Psoas muscle (tissue), 8 donors: ENCODE results near the gene SRP14. TPM values are rescaled to one million over a fixed set of nuclear protein-coding genes. Genes with fewer than 3 reads are reported as not detected.

Source experiments
- ATAC-seq, 4 donors: fragments of 200-7000 bp; cut with Tn5 transposase; one replicate each; pipeline ENCODE4 v1.9.1; 2020; ENCODE audit warnings: moderate library complexity in 3 of 4, mild to moderate bottlenecking in 2 of 4
- DNase-seq, 2 donors: peaks; one replicate each; pipeline ENCODE4 v3.0.0-alpha.2; 2020
- H3K27ac ChIP-seq: fragments of 200-600 bp; one replicate; pipeline ENCODE4 v1.8.0; 2022
- H3K27me3 ChIP-seq, 3 donors: fragments of 200-600 bp in 1 of 3; one replicate each; pipeline versions ENCODE4 v1.6.1 to v1.8.0; 2013 to 2022; ENCODE audit warnings: low read length in 2 of 3, mild to moderate bottlenecking in 2 of 3, moderate library complexity in 1 of 3; ENCODE audit not compliant: insufficient read depth in 3 of 3
- H3K36me3 ChIP-seq, 2 donors: fragments of 200-600 bp in 1 of 2; one replicate each; pipeline versions ENCODE4 v1.6.1 to v1.8.0; 2013 to 2022; ENCODE audit warnings: low read depth in 1 of 2, mild to moderate bottlenecking in 1 of 2, moderate library complexity in 1 of 2; ENCODE audit not compliant: insufficient read depth in 1 of 2
- H3K4me1 ChIP-seq: fragments of 200-600 bp; one replicate; pipeline ENCODE4 v1.8.0; 2022
- H3K4me3 ChIP-seq: fragments of 200-600 bp; one replicate; pipeline ENCODE4 v1.8.0; 2022; ENCODE audit warnings: mild to moderate bottlenecking
- H3K9me3 ChIP-seq: fragments of 200-600 bp; one replicate; pipeline ENCODE4 v1.8.0; 2022
- WGBS, 3 donors: extraction: QIAGEN DNeasy Blood & Tissue Kit; methylation state at CpG; one replicate each; pipeline versions ENCODE4 v1.1.6 to v1.1.7; 2013; 5-methylcytosine and 5-hydroxymethylcytosine counted together
- intact Hi-C, 2 donors: fragments of 100-400 bp; cut with DNase I; formaldehyde crosslinking; loops; one replicate each; pipeline versions ENCODE4 v1.11.0 to v1.14.2; 2022
- polyA plus RNA-seq, 3 donors: library from polyadenylated mRNA; stranded (reverse); fragments of 200-250 nt; gene quantifications; one replicate each; pipeline ENCODE4 v1.2.3, GENCODE V29; 2013
- total RNA-seq, 4 donors: library from RNA; stranded (reverse); fragmentation: NEBNext Ultra II Directional in 2 of 4; extraction: Animal tissue kit (Norgen Biotek cat#: 25700) in 2 of 4; gene quantifications; one replicate each; pipeline versions ENCODE4 v1.2.1 to v1.2.4, GENCODE V29; 2021 to 2023
- TF ChIP-seq, protein P1 (sequence below): fragments of 200-600 bp; IDR thresholded peaks from one replicate; pipeline ENCODE4 v1.8.0; 2022; ENCODE audit warnings: antibody characterized with exemption
- donor health status: healthy with polysubstance abuse.
- donor health status: DM: no; HTN: no; CAD: no; lungs with moderate emphysema.
- donor health status: Bipolar disorder and iron deficiency.
- donor health status: healthy.
- donor health status: DM: yes; HTN: yes; CAD: no.
- donor health status: DM: no; HTN: no; CAD: no.
- donor health status: DM: no; HTN: no; CAD: no.
- donor health status: DM: yes; HTN: yes; CAD: no.

Gene SRP14
- total and polyA plus RNA-seq, 7 donors: 134 to 288 (median 170) TPM

DNA sequence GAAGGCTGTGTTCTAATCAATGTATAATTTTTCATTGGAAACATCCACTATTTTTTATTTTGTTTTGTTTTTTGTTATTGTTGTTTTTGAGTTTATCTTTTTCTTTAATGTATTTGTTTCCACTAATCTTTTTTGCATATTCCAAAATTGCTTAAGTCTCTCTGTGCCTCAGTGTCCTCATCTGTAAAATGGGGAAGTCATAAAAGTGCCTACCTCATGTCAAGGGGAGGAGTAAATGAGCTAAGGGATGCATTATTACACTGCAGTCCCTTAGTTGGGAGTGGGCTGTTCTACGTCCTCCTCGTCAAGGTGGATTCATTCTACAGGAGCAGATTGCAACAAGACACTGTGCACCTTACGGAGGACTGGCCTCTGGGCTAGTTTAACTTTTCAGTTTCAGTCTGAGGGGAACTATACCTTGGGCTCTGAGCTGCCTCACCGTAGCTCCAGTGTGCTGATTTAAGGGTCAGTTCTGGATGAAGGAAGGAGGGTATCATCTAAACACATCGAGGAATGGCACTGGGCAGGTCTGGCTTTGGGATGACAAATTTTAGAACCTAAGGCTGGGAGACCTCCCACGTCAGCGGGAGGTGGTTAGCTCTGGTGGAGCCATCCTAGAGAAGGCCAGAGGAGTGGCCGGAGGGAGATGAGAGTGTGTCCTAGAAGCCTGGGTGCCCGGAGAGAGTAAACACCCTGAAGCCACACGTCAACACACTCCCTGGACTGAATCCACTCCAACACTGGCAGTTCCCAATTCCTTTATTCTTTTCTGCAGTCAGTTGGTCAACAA lies 5.1 kb upstream of the SRP14 start:
- no peaks in the 10 kb centered on the region for H3K27me3 ChIP-seq
- H3K9me3 ChIP-seq: no peaks in the 10 kb centered on the region
- intact Hi-C loops: loop anchor here (2.0 to 10.0 kb wide), 5 partner anchors 61 to 391 kb away; partner anchors contain the start of gene BUB1B (in 2 of the 2)
- H3K4me3 ChIP-seq: no peak overlapping the region
- TF ChIP-seq, protein P1, sequence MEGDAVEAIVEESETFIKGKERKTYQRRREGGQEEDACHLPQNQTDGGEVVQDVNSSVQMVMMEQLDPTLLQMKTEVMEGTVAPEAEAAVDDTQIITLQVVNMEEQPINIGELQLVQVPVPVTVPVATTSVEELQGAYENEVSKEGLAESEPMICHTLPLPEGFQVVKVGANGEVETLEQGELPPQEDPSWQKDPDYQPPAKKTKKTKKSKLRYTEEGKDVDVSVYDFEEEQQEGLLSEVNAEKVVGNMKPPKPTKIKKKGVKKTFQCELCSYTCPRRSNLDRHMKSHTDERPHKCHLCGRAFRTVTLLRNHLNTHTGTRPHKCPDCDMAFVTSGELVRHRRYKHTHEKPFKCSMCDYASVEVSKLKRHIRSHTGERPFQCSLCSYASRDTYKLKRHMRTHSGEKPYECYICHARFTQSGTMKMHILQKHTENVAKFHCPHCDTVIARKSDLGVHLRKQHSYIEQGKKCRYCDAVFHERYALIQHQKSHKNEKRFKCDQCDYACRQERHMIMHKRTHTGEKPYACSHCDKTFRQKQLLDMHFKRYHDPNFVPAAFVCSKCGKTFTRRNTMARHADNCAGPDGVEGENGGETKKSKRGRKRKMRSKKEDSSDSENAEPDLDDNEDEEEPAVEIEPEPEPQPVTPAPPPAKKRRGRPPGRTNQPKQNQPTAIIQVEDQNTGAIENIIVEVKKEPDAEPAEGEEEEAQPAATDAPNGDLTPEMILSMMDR: no peak
- DNase-seq (no peak), ATAC-seq (no peak)
- WGBS, 3 donors: 79 to 83% (median 81%) methylated on average over 10 of the region's 10 CpGs
- H3K36me3 ChIP-seq: no peaks in the 10 kb centered on the region
- peak overlapping the region; percentile 51 for H3K27ac ChIP-seq
- peaks cover 29% of the 10 kb centered on the region for H3K4me1 ChIP-seq

DNA sequence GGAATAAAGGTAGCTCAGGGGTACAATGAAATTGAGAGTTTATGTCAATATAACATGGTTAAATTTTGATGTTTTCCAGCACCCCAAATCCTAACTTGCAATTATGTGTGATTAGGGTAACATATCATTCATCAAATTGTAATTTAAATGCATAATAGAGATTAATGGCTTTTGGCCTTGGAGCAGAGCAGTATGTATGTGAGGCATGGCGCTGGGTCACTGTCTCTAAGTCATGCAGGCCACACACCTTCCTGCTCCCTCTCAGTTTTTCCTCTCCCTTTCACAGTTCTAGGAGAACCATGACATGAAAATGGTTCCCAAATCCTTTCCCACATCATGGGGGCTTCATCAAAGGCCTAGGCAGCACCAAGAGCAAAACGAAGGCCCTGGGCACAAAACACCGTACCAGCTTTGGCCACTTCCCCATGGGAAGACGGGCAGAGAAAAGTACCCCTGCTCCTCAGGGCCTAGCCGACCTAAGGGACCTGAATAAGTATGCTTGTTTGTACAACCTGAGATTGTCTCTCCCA lies 3.9 kb upstream of the SRP14 start:
- intact Hi-C loops: loop anchor here (5.0 to 10.0 kb wide), 3 partner anchors 119 to 392 kb away; partner anchors contain the start of gene BUB1B (in 2 of the 2)
- Histone ChIP-seq H3K4me1 (peaks cover 23% of the 10 kb centered on the region), H3K4me3 (no peak overlapping the region), H3K27ac (no peak overlapping the region), H3K36me3 (peaks cover 0 to 3% of the 10 kb centered on the region in 2 donors), H3K9me3 (no peaks in the 10 kb centered on the region), H3K27me3 (no peaks in the 10 kb centered on the region)
- DNase-seq (no peak), ATAC-seq (no peak)
- TF ChIP-seq, protein P1: no peak
- WGBS, 3 donors: 79 to 84% (median 83%) methylated on average over 5 of the region's 5 CpGs

DNA sequence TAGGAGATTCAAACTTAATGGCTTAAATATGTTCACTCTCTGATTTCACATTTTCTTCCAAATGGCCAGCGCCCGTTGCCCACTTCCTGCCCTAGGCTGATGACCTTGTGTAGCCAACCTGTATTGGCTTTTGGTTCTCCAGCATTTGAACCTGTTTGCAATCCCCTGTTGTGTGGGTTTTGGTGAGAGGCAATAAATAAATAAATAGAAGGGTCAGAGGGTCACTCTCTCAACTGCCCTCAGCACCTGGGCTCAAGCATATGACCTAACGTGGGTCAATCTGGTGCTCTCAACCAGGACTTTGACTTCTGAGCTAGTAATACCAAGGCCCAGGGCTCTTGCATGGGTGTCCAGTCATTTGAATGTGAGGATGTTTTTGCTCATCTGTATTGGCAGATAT lies 1.8 kb upstream of the SRP14 start:
- H3K27ac ChIP-seq: peak overlapping the region; percentile 94
- H3K36me3 ChIP-seq: peaks cover 5 to 24% of the 10 kb centered on the region in 2 donors
- ATAC-seq (no peak), DNase-seq (no peak)
- H3K9me3 ChIP-seq: no peaks in the 10 kb centered on the region
- 64 to 74% (median 70%) methylated on average over 3 of the region's 3 CpGs for WGBS, 3 donors
- TF ChIP-seq, protein P1: no peak
- intact Hi-C loops: loop anchor here (5.0 to 10.0 kb wide), 3 partner anchors 122 to 394 kb away; partner anchors contain the start of gene BUB1B (in 2 of the 2)
- no peaks in the 10 kb centered on the region for H3K27me3 ChIP-seq
- H3K4me3 ChIP-seq: no peak overlapping the region
- peaks cover 25% of the 10 kb centered on the region for H3K4me1 ChIP-seq

DNA sequence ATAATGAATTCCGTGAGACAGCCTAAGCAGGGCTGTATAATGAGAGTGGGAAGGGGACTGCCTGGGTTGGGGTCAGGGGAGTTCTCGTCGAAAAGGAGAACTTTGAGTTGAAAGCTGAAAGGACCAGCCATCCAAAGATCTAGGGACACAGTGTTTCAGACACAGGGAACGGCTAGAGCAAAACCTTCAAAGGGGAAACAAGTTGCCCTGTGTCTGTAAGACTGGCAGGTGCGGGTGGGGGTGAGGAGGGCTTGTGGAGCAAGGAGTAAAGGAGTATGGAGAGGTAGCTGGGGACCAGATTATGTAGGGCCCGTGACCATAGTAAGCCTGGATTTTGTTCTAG lies 1.3 kb upstream of the SRP14 start:
- peak overlapping the region; percentile 80 for H3K4me3 ChIP-seq
- ATAC-seq (no peak), DNase-seq (no peak)
- H3K27me3 ChIP-seq: no peaks in the 10 kb centered on the region
- intact Hi-C loops: loop anchor here (5.0 to 10.0 kb wide), 3 partner anchors 122 to 395 kb away; partner anchors contain the start of gene BUB1B (in 2 of the 2)
- TF ChIP-seq, protein P1: no peak
- peak overlapping the region; percentile 94 for H3K27ac ChIP-seq
- no peaks in the 10 kb centered on the region for H3K9me3 ChIP-seq
- 63 to 73% (median 67%) methylated on average over 6 of the region's 6 CpGs for WGBS, 3 donors
- peaks cover 19% of the 10 kb centered on the region for H3K4me1 ChIP-seq
- peaks cover 5 to 29% of the 10 kb centered on the region in 2 donors for H3K36me3 ChIP-seq
